Fibroblast of pulmonary artery (primary cell): ENCODE results near the gene ITGB5.
A peak's percentile ranks its signal among the peaks of the same experiment; 100 is the strongest.

Source experiments
- DNase-seq: peaks from one replicate; pipeline ENCODE4 v3.0.0-alpha.2; 2010; ENCODE audit warnings: low read depth
- H3K4me3 ChIP-seq: replicated peaks from 2 replicates; pipeline ENCODE4 v1.5.1; 2011; ENCODE audit warnings: low read depth, mild to moderate bottlenecking, control low read depth, low read length, moderate library complexity
- CTCF ChIP-seq: IDR thresholded peaks from 2 replicates; pipeline ENCODE4 v1.5.1; 2011; ENCODE audit warnings: mild to moderate bottlenecking, control low read depth, low read length, inconsistent platforms; ENCODE audit errors: missing control alignments

The ITGB5 gene

DNA sequence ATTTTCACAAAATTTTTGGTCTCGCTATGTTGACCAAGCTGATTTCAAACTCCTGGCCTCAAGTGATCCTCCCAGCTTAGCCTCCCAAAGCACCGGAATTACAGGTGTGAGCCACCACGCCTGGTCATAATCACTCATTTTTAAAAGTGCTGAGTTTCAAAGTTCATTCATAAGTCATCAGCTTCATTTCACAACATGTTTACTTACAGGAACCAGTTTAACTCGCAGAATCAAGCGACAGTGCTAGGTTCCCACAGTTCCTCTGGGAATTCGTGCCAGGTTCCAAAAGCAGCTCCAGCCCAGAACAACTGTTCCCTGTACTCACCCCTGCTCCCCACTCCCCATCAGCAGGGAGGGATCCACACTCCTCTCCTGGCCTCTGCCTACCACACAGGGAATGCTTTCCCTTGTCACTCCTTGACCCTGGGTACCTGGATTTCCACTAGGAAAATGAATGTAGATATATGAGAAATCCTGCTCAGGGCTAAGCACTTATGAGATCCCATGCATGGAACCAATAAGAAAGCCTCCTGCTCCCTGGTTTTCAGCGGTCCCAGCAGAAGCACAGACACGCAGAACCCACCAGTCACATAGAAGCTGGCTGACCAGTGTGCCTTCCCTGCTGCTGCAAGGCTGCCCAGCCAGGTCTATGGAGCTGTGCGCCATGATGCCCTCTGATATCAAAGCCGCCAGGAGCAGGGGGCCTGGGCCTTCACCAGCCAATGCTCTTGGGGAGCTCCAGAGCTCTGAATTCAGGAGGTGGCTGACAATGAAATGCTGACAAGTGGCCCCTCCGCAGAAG, 72.3 kb downstream of the ITGB5 start:
- no peak for TF ChIP-seq CTCF
- DNase-seq, result peak; percentile 33
- H3K4me3 ChIP-seq, result no peak overlapping the region

- no peak overlapping the region for H3K4me3 ChIP-seq
- DNase-seq, result no peak
- TF ChIP-seq CTCF, result no peak
Observed at GRCh38 chr3:124813541-124813940, 73.6 kb downstream of the ITGB5 start.

- no peak overlapping the region for H3K4me3 ChIP-seq
- DNase-seq, result peak; percentile 96
- no peak for TF ChIP-seq CTCF
Observed at GRCh38 chr3:124812291-124813265, 74.6 kb downstream of the ITGB5 start.

DNA sequence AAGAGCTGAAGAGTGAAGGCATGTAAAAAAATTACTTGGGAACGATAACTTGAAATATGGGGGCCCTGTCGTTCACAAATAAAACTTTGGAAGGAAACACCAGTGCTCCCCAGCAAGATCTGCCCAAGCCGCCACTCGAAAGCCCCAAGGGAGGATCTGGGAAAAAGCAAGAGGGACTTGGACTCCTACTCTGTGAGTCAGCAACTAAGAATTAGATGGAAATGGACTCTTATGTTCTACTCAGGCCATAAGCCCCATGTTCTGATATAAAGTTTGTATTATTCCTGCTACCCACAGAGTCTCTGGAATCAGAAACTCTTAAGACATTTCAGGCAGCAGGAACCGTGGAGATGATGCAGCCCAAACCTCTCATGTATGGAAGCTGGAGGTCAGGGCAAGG, 75.7 kb downstream of the ITGB5 start:
- no peak for TF ChIP-seq CTCF
- DNase-seq, result peak; percentile 81
- no peak overlapping the region for H3K4me3 ChIP-seq

- TF ChIP-seq CTCF, result no peak
- H3K4me3 ChIP-seq, result no peak overlapping the region
- DNase-seq, result no peak
Observed at GRCh38 chr3:124810970-124811369, 76.2 kb downstream of the ITGB5 start.

DNA sequence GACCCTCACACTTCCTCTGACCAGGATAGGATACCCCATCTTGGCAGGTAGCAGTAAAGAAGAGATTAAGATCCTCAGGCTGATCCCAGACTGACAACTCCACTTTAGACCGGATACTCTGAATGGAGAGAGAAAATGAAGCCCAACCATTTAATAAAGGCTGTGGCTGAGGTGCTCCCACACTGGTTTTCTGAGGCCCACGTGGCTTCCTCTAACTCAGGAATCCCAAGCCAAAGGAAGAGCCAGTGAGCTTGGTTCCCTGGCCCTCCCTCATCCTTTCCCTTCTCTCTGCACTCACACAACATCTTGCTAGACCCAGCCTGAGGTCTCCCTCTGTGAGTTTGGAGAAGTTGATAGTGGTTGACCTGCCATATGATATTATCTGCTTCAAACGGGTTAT, 78.1 kb downstream of the ITGB5 start:
- no peak for TF ChIP-seq CTCF
- no peak overlapping the region for H3K4me3 ChIP-seq
- DNase-seq, result no peak
